HG03175 (cell line): Measurements from ENCODE around the gene SIGLEC9.

Experiments used
- ATAC-seq: cut with Tn5 transposase; IDR thresholded peaks from one replicate; pipeline ENCODE4 v1.9.1; 2021; ENCODE audit warnings: mild to moderate bottlenecking, moderate library complexity; ENCODE audit not compliant: unreplicated experiment

Gene SIGLEC9

DNA sequence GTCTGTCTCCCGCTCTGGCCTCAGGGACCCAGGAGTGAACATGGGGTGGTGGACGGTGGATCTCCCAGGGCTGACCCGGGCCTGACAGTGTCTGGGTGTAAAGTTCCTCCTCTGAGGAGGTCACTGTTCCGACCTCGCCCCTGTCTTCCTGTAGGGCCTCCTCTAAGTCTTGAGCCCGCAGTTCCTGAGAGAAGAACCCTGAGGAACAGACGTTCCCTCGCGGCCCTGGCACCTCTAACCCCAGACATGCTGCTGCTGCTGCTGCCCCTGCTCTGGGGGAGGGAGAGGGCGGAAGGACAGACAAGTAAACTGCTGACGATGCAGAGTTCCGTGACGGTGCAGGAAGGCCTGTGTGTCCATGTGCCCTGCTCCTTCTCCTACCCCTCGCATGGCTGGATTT lies at the start of gene SIGLEC9:
Gene SIGLEC9, plus strand, starts transcription at position 178 of the 400 bp plus-strand sequence. Its CDS starts 69 bp downstream, at position 247.
- ATAC-seq: no peak

- ATAC-seq: no peak
Measured at GRCh38 chr19:51075998-51076397, 48.7 kb upstream of the SIGLEC9 start.

DNA sequence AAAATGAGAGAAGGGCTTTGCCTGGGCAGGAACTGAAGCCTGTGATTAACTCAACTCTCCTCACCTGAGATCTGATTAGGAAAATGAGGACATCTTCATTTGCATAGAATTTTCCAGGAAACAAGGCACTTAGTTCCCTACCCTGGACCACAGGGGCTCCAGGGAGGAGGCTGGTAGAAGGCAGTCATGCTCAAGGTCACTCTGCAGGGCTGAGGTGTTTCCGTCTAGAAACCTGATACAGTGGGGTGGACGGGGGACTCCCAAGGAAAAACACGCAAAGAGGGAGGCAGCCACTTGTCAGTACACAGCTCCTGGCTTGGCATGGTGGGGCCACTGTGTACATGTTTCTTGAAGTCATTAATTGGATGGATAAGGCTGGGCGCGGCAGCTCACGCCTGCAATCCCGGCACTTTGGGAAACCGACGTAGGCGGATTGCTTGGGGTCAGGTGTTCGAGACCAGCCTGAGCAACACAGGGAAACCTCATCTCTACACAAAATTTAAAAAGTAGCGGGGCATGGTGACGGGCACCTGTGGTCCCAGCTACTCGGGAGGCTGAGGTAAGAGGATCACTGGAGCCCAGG lies 48.0 kb upstream of the SIGLEC9 start:
- ATAC-seq: no peak

- no peak for ATAC-seq
Measured at GRCh38 chr19:51078104-51078503, 46.6 kb upstream of the SIGLEC9 start.

GRCh38 chr19:51078731-51079130 lies 46.0 kb upstream of the SIGLEC9 start:
- ATAC-seq: no peak

GRCh38 chr19:51079481-51080110 lies 45.1 kb upstream of the SIGLEC9 start:
- no peak for ATAC-seq

DNA sequence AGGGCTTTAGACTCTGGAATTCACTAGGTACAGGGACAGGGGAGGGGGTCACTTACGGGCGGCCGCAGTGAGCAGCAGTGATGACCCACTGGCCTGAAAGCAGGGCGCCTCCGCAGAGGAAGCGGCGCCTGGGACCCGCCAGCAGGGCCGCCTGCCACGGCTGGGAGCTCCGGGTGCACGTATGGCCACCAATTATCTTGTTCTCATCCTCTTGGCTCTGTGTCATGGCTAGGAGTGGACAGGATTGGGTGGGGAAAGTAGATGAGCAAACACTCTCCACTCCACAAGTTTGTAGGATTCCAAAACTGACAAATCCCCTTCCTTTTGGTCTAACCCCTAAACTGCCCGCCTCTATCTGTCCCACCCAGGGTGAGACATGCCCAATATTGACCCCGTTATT lies 43.2 kb upstream of the SIGLEC9 start:
- ATAC-seq: no peak

GRCh38 chr19:51082611-51083010 lies 42.1 kb upstream of the SIGLEC9 start, which contains the start of gene KLK14:
Gene KLK14 (minus strand): TSS chr19:51082887. CDS start chr19:51082614, 273 bp downstream.
- no peak for ATAC-seq

GRCh38 chr19:51083181-51083580 lies 41.5 kb upstream of the SIGLEC9 start:
- no peak for ATAC-seq

- ATAC-seq: no peak
Measured at GRCh38 chr19:51083783-51084182, 40.9 kb upstream of the SIGLEC9 start.

GRCh38 chr19:51084505-51084904 lies 40.2 kb upstream of the SIGLEC9 start:
- ATAC-seq: no peak

DNA sequence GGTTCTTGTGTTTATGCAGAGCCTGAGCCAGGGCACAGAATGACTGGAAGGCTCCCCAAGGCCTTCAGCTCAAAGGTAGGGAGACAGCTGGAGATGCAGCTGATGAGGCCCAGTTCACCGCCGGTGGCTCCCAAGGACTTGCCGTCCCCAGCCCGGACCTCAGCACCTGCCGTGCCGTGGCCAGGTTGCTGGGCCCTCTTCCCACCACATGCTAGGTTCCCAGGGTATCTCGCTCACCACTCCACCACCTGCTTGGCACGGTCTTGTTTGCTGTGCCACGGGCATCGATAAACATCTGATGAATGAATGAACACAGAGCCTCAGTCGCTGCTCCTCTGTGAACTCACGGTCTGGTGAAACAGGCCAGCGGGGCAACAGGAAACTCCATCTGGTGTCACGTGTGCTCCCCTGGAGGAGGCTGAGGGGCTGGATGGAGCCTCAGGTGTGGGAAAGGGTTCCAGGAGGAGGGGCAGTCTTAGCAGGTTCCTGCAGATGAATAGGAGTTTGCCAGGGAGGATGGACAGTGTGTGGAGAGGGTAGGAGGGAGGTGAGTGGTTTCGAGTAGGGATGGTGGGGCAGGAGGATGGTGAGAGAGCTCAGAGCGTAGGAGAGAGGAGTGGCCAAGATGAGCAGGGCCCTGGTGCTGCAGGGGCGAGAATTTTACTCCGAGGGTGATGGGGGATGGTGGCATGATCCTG lies 38.4 kb upstream of the SIGLEC9 start:
- no peak for ATAC-seq

GRCh38 chr19:51089786-51090185 lies 34.9 kb upstream of the SIGLEC9 start:
- no peak for ATAC-seq

- no peak for ATAC-seq
Measured at GRCh38 chr19:51090471-51090870, 34.2 kb upstream of the SIGLEC9 start.

DNA sequence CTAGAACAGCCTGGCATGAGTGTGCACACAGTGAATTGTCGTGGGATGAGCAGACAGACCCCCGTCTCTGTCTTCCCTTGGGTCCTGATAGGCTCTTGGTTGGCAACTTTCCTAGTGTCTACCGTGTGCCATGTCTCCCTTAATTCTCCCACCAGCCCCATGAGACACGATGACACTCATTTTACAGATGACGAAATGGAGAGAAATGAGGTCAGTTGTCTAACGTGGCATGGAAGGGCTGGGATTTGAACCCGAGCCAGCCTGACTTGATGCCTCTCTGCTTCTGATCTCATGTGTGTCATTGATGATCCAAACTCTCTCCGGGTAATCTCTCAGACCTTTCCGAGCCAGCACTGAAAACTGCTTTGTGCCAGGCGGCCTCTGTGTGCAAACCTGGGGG lies 33.6 kb upstream of the SIGLEC9 start:
- ATAC-seq: no peak

- no peak for ATAC-seq
Measured at GRCh38 chr19:51091895-51092873, 32.5 kb upstream of the SIGLEC9 start.

DNA sequence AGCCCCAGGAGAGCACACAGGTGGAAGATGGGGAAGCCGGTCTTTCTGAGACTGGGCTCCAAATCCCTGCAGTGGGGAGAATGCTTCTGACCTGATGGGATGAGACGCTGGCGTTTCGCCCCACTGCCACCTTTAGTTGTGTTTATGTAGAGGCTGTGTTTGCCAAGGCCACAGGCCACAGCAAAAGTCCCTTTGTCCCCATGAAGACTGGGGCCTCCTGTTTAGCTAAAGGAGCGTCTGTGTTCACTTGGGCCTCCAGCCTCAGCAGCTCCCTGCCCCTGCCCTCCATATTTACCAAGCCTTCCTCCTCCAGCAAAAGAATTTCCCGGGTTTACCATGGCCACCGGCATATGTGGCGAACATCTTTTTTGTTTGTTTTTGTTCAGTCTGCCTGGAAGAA lies 31.6 kb upstream of the SIGLEC9 start:
- ATAC-seq: no peak

DNA sequence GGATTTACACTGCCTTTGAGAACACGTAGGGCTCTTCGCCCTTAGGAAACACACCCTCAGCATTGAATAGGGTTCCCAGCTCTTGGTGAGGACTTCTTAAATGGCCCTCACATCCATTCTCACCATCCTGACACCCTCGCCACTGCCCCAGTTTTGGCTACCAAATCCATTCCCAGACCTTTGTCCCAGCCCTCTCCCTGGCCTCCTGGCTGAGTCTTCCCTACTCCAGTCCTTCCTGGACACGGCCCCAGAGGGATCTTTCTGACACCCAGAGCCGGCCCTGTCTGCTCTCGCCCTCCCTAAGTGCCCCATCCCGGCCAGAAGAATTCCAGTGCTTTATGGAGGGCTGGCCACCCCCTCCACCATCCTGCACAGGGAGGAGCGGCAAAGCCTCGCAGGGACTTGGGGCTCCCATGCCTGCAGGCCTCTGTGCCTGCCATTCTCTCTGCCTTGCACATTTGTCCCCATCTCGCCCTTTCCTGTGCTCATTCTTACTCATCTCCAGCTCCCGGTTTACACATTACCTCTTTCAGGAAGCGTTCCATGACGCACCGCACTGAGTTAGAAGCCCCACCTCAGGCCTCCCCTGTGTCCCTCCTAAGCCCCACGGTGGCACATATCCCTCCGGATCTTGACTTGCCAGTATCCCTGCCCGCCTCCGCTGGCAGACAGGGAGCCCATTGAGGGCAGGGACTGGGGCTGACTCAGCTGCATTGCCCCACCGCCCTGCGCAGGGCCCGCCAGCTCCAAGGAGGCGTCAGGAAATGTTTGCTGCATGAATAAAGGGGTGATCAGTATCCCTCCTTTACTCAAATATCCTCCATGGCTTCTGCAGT lies 31.0 kb upstream of the SIGLEC9 start:
- no peak for ATAC-seq

- no peak for ATAC-seq
Measured at GRCh38 chr19:51094696-51095279, 29.9 kb upstream of the SIGLEC9 start.
